ENCODE data around the gene SCRN1. TPM values are rescaled to one million over a fixed set of nuclear protein-coding genes. Genes with fewer than 3 reads are reported as not detected.

SCRN1 gene
- total and polyA plus RNA-seq, 2 of the 4 experiments (the other 2 are of a cell fraction) = 57.1 to 124 TPM

DNA sequence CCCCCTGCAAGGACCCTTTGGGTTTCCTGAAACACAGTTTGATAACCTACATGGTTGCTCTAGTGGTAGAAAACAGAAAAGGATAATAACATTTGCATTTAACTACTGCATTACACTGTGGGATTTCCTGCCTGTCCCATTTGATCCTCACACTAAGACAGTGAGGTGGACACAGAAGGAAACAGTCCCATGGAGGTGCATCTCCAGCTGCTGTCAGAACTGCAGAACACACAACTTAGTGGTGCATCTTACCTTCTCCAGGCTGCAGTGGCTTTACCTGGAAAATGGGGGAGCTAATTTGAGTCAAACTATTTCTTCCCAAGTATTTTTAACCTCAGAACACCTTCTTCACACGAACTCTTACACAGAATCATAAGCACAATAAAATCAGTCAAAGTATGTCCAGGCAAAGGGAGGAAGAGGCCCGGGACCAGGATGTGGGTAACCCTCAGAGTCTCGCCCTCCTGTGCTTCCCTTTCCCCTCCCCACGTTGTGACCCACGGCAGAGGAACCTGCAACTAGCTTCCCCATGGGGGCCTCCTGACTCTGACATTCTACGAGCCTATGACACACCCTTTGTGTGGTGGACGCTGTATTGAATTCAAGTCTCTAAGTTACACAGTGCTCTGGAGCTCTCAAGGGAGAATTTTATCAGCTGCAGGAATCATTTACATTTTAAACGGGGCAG lies 33.7 kb downstream of the SCRN1 start:
- Histone ChIP-seq H4K8ac (ENCODE audit: low read depth in 2 of 2, low read length in 2 of 2) (no peak overlapping the region), H2BK5ac (ENCODE audit: low read depth, low read length, poor library complexity, severe bottlenecking) (no peak overlapping the region), H3K9ac (ENCODE audit: low read depth, low read length) (no peak overlapping the region), H3K18ac (ENCODE audit: low read depth, low read length) (no peak overlapping the region), H4K20me1 (ENCODE audit: insufficient read depth, low read length) (peaks cover 37% of the 10 kb centered on the region; the same call in 1 of the 2 replicates), H3K4me1 (ENCODE audit: control insufficient read depth, insufficient read depth, low read length) (no peaks in the 10 kb centered on the region), H3K9me3 (ENCODE audit: control insufficient read depth, insufficient read depth, low read length) (no peaks in the 10 kb centered on the region), H3K36me3 (ENCODE audit: control insufficient read depth, insufficient read depth, low read length) (peaks cover 30% of the 10 kb centered on the region), H2AFZ (replicated peaks; ENCODE audit: low read length, poor library complexity) (no peak overlapping the region), H3K23ac (ENCODE audit: low read depth, low read length) (no peak overlapping the region), H3K9me1 (ENCODE audit: insufficient read depth, low read length) (peaks cover 17% of the 10 kb centered on the region), H2AK9ac (replicated peaks; ENCODE audit: low read depth, low read length, poor library complexity) (no peak overlapping the region), H3K79me1 (ENCODE audit: low read depth in 1 of 2, low read length in 2 of 2) (peaks cover 23 to 68% of the 10 kb centered on the region in 2 experiments), H3K4me2 (ENCODE audit: low read depth, low read length) (no peak overlapping the region), H3K56ac (ENCODE audit: extremely low read depth, insufficient read depth, low read length) (no peak overlapping the region), H3K14ac (replicated peaks; ENCODE audit: low read depth, low read length) (no peak overlapping the region), H2BK15ac (ENCODE audit: low read depth, low read length) (no peak overlapping the region), H3K27ac (ENCODE audit: insufficient read depth, low read length) (no peak overlapping the region), H3K4me3 (ENCODE audit: insufficient read depth, low read depth, low read length) (no peak overlapping the region), H4K5ac (ENCODE audit: low read depth, low read length) (no peak overlapping the region), H4K91ac (ENCODE audit: insufficient read depth, low read depth, low read length) (no peak overlapping the region), H3K4ac (ENCODE audit: low read depth, low read length) (no peak overlapping the region), H2AK5ac (ENCODE audit: low read depth, low read length) (no peak overlapping the region), H2BK20ac (ENCODE audit: low read depth, low read length) (no peak overlapping the region), H2BK120ac (ENCODE audit: low read depth, low read length) (no peak overlapping the region), H3K27me3 (ENCODE audit: control insufficient read depth, insufficient read depth, low read length) (no peaks in the 10 kb centered on the region)
- ATAC-seq (ENCODE audit: low read depth) = no peak
- dilution Hi-C loops (cut with HindIII; ENCODE audit: low sequenced_read_pairs, unreplicated experiment) = no loop called here
- in situ Hi-C loops (cut with MboI; ENCODE audit: low sequenced_read_pairs) = no loop called here
- no peak for DNase-seq
- 80% methylated on average over 1 of the region's 8 CpGs; no CpG with 5 or more reads in 1 of the 2 experiments for WGBS, 2 experiments (ENCODE audit: extremely low coverage in 2 of 2, insufficient read length in 1 of 2)
- CTCF ChIA-PET = no interaction called here
- no TSS peak for BruUV-seq (replicated peaks)
- no peak for TF ChIP-seq MAFK (IDR thresholded peaks at IDR 0.05; ENCODE audit: low read depth, low read length)
- no peak for TF ChIP-seq RAD21 (IDR thresholded peaks at IDR 0.05; ENCODE audit: low read length)
- no peak for TF ChIP-seq RCOR1 (IDR thresholded peaks at IDR 0.05; ENCODE audit: insufficient replicate concordance, low read length)
- TF ChIP-seq POLR2A (IDR thresholded peaks at IDR 0.05; ENCODE audit: low read depth, low read length) = no peak
- TF ChIP-seq MAZ (IDR thresholded peaks at IDR 0.05; ENCODE audit: borderline replicate concordance, low read depth, low read length) = no peak
- TF ChIP-seq CHD1 (IDR thresholded peaks at IDR 0.05; ENCODE audit: low read depth, low read length) = no peak
- intact Hi-C loops (cut with micrococcal nuclease) = no loop called here
- POLR2A ChIA-PET (ENCODE audit: unreplicated experiment) = no interaction called here

Data from IMR-90 (cell line).